Activated CD4-positive, alpha-beta T cell treated with anti-CD3 and anti-CD28 coated beads, Interleukin-2, amount 50 U/mL, for 4 hours (primary cell): Measurements from ENCODE around the gene CADM2.

ENCODE experiments used
- DNase-seq, 2 experiments: peaks; one replicate each; pipeline ENCODE4 v3.0.0-alpha.2; 2020

Gene CADM2

DNA sequence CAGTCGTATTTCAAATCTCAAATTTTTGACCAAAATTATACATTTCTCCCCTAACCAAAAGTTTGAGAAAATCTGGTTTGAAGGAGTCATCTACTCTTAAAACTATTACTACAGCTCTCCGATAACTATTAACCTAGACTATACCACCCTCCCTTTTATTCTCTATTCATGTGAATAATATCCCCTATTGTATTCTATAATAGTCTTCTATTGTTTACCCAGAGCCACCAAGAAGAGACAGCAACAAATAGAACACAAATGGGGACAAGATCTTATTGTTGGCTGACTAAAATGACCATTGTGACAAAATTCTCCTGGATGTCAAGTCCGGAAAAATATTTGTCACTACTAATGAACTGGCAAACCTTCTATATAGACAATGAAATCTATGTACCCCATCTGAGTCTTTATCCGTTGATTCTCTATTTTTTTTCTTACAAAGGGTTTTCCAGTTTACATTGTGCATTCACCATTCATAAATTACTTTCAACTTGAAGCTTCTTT lies 618.0 kb downstream of the CADM2 start:
- DNase-seq, result no peak

DNA sequence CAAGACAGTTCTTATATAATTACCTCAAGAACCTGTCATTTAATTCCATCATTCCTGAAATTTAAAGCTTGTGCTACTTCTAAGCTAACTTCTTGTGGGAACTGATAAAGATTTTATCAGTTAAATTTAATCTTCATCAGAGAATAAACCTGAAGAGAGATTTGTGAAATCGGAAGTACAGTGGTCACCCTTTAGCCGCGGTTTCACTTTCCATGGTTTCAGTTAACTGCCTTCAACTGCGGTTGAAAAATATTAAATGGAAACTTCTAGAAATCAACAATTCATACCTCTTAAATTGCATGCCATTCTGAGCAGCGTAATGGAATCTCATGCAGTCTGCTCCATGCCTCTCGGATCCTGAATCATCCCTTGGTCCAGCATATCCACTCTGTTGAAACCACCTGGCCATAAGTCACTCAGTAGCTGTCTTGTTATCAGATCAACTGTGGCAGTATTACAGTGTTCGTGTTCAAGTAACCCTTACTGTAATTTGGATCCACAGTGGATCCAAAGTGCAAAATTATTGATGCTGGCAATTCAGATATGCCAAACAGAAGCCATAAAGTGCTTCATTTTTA lies 626.1 kb downstream of the CADM2 start:
- no peak for DNase-seq

GRCh38 chr3:85586018-85586417 lies 627.2 kb downstream of the CADM2 start:
- no peak for DNase-seq

DNA sequence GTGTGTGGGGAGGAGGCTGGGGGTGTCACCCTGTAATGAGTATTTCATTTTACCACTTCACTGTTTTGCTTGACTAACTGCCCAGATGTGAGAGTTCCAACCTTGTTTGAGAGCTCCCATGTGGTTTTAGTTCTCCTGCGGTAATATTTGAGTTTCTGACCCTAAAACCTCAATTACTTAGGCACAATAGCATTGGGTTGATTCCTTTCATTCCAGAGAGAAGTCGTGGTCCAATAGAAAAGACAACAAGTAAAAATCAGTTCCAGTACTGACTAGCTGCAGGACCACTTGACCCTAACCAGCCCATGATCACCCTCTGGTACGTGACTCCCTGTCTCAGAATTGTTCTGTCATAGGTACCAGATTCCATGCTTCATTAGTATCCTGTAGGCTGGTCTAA lies 630.4 kb downstream of the CADM2 start:
- no peak for DNase-seq

GRCh38 chr3:85591451-85591850 lies 632.7 kb downstream of the CADM2 start:
- DNase-seq, result no peak

DNA sequence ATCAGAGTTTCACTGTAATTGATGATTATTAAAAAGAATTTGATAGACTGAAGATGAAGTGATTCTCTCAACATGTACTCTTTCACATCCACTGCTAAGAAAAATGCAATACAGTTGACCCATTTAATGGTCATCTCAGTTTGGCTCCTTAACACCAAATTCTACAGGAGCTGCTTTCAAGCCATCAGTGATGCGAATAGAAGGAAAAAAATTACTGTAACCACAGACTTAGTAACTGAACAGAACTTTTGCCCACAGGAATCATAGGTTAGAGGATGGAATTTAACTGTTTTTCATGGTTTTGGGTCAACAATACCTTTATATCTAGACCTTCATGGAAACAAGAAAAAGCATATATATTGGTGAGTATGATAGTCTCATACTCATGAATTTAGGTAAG lies 633.5 kb downstream of the CADM2 start:
- no peak for DNase-seq

DNA sequence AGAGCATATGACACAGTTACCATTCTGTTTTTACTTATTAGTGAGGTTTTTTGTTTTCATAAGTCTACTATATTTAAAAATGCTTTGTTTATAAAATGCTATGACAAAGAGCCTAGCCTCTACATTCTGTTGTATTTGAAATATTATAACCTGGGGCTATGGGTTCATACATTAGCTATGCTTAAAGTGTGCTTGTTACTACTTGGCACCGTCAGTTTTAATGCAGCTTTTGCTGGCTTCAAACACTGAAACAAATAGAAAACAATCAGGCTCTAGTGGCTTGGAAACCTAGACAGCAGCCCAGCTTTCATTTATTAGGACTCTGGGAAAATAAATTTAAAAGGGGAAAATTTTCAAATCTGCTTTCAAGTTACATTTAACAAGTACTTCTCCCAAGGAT lies 635.9 kb downstream of the CADM2 start:
- no peak for DNase-seq

- no peak for DNase-seq
Measured at GRCh38 chr3:85603378-85603777, 644.6 kb downstream of the CADM2 start.

GRCh38 chr3:85604641-85605040 lies 645.9 kb downstream of the CADM2 start:
- no peak for DNase-seq

- no peak for DNase-seq
Measured at GRCh38 chr3:85605066-85605465, 646.3 kb downstream of the CADM2 start.

GRCh38 chr3:85626662-85627061 lies 667.9 kb downstream of the CADM2 start:
- no peak for DNase-seq

GRCh38 chr3:85627932-85628331 lies 669.1 kb downstream of the CADM2 start:
- no peak for DNase-seq

DNA sequence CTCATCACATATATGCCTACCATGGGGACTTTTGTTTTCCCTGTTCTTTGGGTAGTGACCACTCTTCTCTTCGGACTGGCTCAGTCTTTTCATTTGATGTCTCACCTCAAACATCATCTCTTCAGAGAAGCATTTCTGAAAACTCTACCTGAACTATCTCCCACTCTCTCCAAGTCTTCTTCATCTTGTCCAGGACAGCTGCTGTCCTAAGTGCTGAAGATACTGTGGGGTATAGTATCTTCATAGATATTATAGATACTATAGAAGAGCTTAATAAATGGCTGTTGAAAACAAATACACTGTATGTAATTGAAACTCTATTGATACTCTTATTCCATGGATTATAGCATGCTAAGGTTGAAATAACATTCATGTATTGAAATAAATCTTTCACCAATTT lies 672.3 kb downstream of the CADM2 start:
- no peak for DNase-seq

DNA sequence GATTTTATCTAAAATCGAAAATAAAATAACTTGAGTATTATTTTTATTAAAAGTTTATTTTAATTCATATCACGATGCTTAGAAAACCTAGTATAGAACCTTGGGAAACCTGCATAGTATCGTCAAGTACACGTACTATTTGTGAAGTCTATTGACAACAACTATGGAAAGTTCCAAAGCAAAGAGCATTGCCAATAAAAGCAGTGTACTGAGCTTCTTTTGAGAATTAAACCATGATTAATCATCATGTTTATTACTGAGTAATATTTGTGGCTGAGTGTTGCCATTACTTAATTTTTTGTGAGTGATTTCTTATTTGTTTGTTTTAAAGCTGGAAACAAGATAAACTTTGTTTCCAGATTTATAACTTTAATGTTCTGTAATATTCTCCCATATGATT lies 674.1 kb downstream of the CADM2 start:
- no peak for DNase-seq

GRCh38 chr3:85652360-85652759 lies 693.6 kb downstream of the CADM2 start:
- DNase-seq, result no peak

GRCh38 chr3:85660451-85660850 lies 701.7 kb downstream of the CADM2 start:
- DNase-seq, result no peak

GRCh38 chr3:85662462-85662861 lies 703.7 kb downstream of the CADM2 start:
- DNase-seq, result no peak

DNA sequence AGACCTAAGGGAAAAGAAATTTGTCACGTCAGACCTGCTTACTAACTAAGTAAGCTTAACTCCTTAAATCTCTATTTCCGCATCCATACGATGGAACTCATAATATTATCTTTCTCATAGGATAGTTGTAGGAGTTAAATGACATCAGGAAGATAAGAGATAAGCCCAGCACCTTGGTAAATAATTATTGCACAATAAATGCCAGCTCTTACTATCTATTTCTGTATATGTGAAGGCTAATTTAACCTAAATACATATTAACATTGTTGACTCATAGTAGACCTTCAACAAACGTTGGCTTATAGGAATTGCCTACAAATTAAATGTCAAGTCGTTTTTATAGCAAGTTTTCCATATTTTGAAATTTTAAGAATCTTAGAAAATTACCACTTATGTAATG lies 709.0 kb downstream of the CADM2 start:
- DNase-seq, result no peak

GRCh38 chr3:85670634-85671205 lies 711.9 kb downstream of the CADM2 start:
- DNase-seq, result no peak

DNA sequence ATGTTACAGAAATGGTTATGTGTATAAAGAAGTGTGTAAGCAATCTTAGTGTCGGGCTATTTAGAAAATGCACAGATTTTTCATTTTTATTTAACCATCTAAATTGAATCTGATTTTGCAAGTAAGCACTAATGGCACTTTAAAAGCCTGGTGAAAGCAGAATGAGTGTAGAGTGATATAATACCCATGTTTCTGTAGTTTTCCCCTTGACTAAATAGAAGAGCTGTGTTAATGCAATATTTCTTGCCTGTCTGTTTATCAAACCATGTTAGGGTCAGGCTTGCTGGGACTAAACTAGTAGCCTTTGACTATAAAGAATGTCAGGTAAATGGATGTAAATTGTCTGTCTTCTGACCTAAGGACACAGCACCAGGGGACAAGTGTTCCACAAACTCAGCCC lies 714.0 kb downstream of the CADM2 start:
- no peak for DNase-seq

DNA sequence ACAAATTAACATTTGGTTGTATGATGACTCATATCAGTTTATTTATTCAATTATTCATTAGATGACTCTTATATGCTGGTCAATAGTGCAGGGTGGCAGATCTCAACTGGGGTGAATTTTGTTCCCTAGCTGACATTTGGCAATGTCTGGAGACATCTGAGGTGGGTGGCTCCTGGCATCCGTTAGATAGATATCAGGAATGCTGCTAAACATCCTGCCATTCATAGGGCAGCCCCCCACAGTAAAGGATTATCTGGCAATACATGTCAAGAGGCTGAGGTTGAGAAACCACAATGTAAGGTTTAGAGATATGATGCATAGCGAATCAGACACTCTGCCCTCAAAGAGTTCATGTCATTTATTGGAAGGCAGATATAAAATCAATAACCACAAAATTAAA lies 719.9 kb downstream of the CADM2 start:
- no peak for DNase-seq

DNA sequence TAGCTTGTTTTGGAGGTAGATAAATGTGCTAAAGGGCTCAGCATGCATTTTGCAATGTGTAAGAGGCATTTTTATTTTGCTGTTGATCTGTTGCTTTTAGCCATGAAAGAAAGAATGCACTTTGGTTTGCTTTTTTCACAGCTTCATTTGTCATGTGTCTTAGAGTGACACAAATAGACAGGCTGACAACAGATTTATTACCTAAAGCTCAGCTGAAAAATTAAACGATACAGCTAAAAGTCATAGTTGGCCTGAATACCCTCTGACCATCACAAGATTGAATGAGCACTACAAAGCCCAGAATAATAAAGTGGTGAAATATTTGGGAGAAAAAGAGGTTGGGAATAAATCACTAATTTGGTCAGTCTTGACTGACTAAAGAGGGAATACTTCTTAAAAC lies 723.1 kb downstream of the CADM2 start:
- DNase-seq, result no peak

GRCh38 chr3:85691196-85691595 lies 732.4 kb downstream of the CADM2 start:
- DNase-seq, result no peak

DNA sequence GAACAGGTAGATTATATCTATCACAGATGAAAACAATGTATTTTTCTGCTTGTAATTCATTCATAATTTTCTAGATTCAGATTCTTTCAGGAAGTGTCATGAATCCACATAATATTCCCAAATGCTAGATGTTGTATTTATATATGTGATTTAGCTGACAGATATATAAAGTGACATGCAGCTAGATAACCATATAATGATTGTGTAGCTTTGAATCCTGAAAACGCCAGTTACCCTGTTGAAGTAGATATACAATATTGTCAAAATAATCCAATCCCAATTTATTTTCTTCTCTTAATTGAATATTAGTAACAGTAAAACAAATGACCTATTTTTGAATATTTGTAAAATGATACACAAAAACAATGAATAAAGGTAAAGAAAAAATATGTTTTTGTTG lies 738.4 kb downstream of the CADM2 start:
- no peak for DNase-seq

DNA sequence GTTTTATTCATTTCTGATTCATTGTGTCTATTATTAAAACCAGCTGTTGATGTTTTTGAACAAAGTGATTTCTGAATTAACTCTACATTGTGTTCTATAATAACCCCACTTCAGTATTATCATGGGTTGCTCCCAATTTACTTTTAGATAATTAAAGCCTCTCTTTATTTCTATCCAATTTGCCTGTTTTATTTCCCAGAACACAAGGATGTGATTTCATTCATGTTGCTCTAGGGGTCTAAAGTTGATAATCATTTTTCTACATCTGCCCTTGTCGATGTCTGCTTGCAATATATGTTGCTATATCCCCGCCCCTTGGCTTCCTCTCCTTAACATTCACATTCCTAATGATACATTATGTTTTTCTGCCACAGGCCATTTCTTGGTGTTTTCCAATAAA lies 747.3 kb downstream of the CADM2 start:
- no peak for DNase-seq
